Fibroblast of the aortic adventitia (primary cell): ENCODE results near the gene ADIPOR2. TPM values are rescaled to one million over a fixed set of nuclear protein-coding genes. Genes with fewer than 3 reads are reported as not detected.

Source experiments
- DNase-seq: peaks from one replicate; pipeline ENCODE4 v3.0.0-alpha.2; 2010; ENCODE audit warnings: low read depth
- H3K4me3 ChIP-seq: 2 replicates; pipeline ENCODE4 v1.5.1; 2011; ENCODE audit warnings: low read depth, mild to moderate bottlenecking, control low read depth, low read length, moderate library complexity
- total RNA-seq: library from RNA; depleted of rRNA; stranded (reverse); fragments of >200 nt; gene quantifications from 2 replicates; pipeline ENCODE4 v1.2.3, GENCODE V29; 2012; ENCODE audit warnings: low replicate concordance
- TF ChIP-seq, protein P1 (sequence below): IDR thresholded peaks from 2 replicates; pipeline ENCODE4 v1.5.1; 2011; ENCODE audit warnings: mild to moderate bottlenecking, low read length, control low read depth, inconsistent platforms; ENCODE audit not compliant: insufficient read depth

The ADIPOR2 gene
- total RNA-seq, 1 donor = 26.0 TPM

DNA sequence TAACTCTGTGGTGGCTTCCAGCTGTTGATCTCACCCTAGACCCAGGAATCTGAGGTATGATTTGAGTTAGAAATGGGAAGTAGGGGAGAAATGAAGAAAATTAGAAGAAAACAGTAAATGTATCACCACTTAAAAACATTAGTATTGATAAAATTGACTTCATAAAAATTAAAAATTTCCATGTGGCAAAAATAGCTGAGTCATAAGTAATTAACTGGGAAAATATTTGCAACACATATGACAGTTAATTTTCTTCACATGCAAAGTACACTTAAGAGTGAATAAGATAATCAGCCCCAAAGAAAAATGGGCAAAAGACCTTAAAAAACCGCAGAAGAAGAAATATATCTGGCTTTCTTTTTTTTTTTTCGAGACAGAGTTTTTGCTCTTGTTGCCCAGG lies 25.5 kb upstream of the ADIPOR2 start:
- no peak for DNase-seq
- TF ChIP-seq, protein P1, sequence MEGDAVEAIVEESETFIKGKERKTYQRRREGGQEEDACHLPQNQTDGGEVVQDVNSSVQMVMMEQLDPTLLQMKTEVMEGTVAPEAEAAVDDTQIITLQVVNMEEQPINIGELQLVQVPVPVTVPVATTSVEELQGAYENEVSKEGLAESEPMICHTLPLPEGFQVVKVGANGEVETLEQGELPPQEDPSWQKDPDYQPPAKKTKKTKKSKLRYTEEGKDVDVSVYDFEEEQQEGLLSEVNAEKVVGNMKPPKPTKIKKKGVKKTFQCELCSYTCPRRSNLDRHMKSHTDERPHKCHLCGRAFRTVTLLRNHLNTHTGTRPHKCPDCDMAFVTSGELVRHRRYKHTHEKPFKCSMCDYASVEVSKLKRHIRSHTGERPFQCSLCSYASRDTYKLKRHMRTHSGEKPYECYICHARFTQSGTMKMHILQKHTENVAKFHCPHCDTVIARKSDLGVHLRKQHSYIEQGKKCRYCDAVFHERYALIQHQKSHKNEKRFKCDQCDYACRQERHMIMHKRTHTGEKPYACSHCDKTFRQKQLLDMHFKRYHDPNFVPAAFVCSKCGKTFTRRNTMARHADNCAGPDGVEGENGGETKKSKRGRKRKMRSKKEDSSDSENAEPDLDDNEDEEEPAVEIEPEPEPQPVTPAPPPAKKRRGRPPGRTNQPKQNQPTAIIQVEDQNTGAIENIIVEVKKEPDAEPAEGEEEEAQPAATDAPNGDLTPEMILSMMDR = no peak
- H3K4me3 ChIP-seq = no peak overlapping the region

DNA sequence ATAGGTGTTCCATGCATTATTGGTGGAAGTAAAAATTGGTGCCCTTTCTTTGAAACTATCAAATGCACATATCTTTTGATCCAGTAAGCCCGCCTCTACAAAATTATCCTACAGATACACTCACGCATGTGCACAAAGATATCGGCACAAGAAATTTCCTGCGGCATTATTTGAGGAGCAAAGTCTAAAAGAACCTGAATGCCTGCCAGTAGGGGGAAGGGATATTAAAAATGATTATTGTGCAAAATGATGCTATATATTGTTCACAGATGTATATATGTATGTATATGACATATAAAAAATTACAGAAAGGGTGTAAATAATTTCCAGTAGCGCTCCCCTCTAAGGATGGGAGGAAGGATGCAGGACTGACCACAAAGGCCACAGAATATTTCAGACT lies 24.7 kb upstream of the ADIPOR2 start:
- no peak for DNase-seq
- TF ChIP-seq, protein P1 = no peak
- H3K4me3 ChIP-seq = no peak overlapping the region

DNA sequence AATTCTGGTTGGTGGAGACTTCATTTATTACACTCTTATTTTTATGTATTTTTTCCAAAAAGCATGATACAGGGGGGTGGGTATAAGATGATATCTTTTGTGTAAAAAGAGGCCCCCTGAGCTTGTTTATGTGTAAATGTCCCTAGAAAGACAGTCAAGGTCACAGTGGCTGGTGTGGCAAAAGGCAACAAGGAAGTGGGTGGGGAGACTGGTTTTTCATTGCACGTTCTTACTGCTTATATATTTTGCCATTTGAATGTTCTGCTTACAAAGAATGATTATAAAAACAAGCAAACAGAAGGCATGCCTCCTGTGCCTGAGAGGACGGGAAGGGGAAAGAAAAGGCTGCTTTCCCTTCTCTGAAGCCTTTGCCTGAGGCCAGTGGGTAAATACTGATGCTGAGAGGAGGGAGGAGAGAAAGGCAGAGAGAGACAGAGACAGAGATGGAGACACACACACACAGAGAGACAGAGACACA lies 24.1 kb upstream of the ADIPOR2 start:
- H3K4me3 ChIP-seq = no peak overlapping the region
- TF ChIP-seq, protein P1 = no peak
- DNase-seq = no peak

DNA sequence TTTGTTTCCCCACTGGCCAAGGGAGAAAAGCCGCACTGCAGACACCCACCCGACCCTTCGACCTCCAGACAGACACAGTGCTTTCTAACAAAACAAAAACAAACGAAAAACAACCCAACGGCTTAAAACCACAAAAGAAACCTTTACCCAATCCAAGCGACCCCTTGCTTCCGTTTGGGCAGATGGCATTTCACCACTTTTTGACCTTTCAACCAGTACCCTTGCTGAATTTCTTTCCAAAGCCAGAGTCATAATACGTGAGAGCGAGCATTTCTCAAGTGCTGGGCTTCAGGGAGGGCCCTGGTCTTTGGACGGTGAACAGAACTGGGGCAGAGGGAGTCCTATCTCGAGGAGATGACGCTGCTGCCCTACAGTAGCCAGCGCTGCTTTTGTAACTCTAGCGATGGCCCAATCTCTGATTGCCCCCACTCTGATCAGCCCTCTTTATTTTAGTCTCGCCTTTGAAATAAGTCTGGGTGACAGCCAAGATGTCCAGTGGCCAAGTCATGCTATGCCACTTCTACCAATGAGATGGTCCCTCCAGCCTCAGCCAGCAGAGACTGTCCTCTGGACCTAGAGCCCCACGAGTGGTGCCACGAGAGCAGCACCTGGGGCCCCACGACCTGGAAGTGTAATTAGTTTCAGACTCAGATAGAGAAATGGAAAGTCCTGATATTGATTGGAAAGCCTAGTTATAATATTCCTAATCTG lies 21.9 kb upstream of the ADIPOR2 start:
- TF ChIP-seq, protein P1 = no peak
- no peak overlapping the region for H3K4me3 ChIP-seq
- DNase-seq = no peak

DNA sequence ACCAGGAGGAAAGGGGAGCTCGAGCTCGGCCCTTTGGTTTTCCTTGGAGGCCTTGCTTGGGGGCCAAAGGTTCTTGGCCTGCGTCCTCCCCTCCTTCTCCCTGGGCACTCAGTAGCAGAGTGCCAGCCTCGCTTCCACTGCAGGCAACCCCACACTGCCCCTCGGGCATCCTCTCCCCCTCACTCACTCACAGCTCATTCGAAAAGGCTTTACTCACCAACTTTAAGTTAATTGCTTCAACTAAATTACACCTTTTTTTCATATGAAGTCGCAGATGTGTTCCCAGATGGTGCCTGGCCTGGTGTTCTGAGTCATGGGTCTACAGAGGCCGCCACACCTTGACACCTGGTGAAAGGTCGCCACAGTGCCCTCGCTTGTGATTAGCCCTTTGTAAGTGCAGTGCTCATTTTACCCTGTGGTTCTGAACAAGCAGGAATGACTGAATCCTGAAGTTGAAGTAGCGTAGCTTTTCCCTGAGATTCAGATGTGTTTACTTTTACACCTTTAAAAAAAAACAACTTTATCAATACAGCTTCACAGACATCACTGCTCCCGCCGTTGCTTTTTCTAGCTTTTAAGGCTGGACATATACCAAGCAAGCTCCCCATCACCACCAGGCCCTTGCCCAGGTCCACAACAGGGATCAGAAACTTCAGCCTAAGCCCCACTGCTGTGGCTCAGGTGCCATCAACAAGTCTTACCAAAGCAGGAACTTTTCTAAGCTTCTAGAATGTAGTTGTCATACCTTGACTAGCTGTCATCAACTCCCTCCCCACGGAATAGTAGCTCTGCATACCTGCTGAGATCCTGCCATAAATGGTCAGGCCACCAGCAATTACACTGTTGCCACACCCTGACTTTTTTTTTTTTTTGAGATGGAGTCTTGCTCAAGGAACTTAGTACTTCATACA lies 20.3 kb upstream of the ADIPOR2 start:
- DNase-seq = no peak
- H3K4me3 ChIP-seq = no peak overlapping the region
- TF ChIP-seq, protein P1 = no peak

DNA sequence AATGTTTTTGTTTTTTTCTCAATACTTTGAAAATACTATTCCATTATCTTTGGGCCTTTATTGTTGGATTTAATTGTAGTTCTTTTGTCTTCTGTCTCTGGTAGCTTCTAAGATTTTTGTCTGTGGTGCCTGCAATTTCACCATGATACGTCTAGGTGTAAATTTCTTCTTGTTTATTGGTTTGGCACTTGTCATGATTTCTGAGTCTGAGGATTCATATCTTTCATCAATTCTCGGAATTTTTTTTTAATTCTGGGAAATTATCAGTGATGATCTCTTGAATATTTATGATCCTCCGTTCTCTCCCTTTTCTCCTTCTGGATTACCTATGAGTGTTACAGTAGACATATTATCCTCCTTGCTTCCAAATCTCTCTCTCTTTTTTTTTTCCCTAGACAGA lies 14.8 kb upstream of the ADIPOR2 start:
- no peak overlapping the region for H3K4me3 ChIP-seq
- TF ChIP-seq, protein P1 = no peak

More for the DNA sequence above, 14.8 kb upstream of the ADIPOR2 start:
- no peak for DNase-seq
